ENCODE data around the gene PEX5L.
"Not testable (repeated sequence)": the region's sequence is repeated elsewhere in the genome, so short reads cannot be mapped to it uniquely, and the experiment has no call there.

The PEX5L gene

GRCh38 chr3:179833294-179833693, 203.4 kb downstream of the PEX5L start:
- no peak for DNase-seq (ENCODE audit: low spot score)

GRCh38 chr3:179832333-179832854, 204.3 kb downstream of the PEX5L start:
- no peak for DNase-seq (ENCODE audit: low spot score)

GRCh38 chr3:179829401-179829800, 207.3 kb downstream of the PEX5L start:
- no peak for DNase-seq (ENCODE audit: low spot score)

GRCh38 chr3:179828738-179829137, 208.0 kb downstream of the PEX5L start:
- DNase-seq (ENCODE audit: low spot score): no peak

- no peak for DNase-seq (ENCODE audit: low spot score)
Observed at GRCh38 chr3:179826247-179826637, 210.5 kb downstream of the PEX5L start.

- DNase-seq (ENCODE audit: low spot score): no peak
Observed at GRCh38 chr3:179825527-179826246, 211.1 kb downstream of the PEX5L start.

GRCh38 chr3:179822296-179822695, 214.4 kb downstream of the PEX5L start:
- no peak for DNase-seq (ENCODE audit: low spot score)

GRCh38 chr3:179819379-179819778, 217.4 kb downstream of the PEX5L start:
- DNase-seq (ENCODE audit: low spot score): no peak

GRCh38 chr3:179812096-179812382, 224.7 kb downstream of the PEX5L start:
- DNase-seq (ENCODE audit: low spot score): no peak

GRCh38 chr3:179811321-179812095, 225.2 kb downstream of the PEX5L start:
- peak; percentile 34 for DNase-seq (ENCODE audit: low spot score)

- DNase-seq (ENCODE audit: low spot score): no peak
Observed at GRCh38 chr3:179809639-179810038, 227.1 kb downstream of the PEX5L start.

- DNase-seq (ENCODE audit: low spot score): no peak
Observed at GRCh38 chr3:179807588-179807987, 229.1 kb downstream of the PEX5L start.

- no peak for DNase-seq (ENCODE audit: low spot score)
Observed at GRCh38 chr3:179806177-179806576, 230.6 kb downstream of the PEX5L start.

GRCh38 chr3:179801856-179802255, 234.9 kb downstream of the PEX5L start:
- DNase-seq (ENCODE audit: low spot score): no peak

GRCh38 chr3:179801263-179801662, 235.5 kb downstream of the PEX5L start:
- no peak for DNase-seq (ENCODE audit: low spot score)

GRCh38 chr3:179797192-179797591, 239.5 kb downstream of the PEX5L start:
- no peak for DNase-seq (ENCODE audit: low spot score)

- DNase-seq (ENCODE audit: low spot score): no peak
Observed at GRCh38 chr3:179796421-179796820, 240.3 kb downstream of the PEX5L start.

- DNase-seq (ENCODE audit: low spot score): no peak
Observed at GRCh38 chr3:179794355-179794754, 242.4 kb downstream of the PEX5L start.

GRCh38 chr3:179791793-179792192, 244.9 kb downstream of the PEX5L start:
- no peak for DNase-seq (ENCODE audit: low spot score)

- no peak for DNase-seq (ENCODE audit: low spot score)
Observed at GRCh38 chr3:179788996-179789395, 247.7 kb downstream of the PEX5L start.

GRCh38 chr3:179782841-179783240, 253.9 kb downstream of the PEX5L start:
- not testable (repeated sequence) for DNase-seq (ENCODE audit: low spot score)

- DNase-seq (ENCODE audit: low spot score): no peak
Observed at GRCh38 chr3:179775416-179776122, 261.2 kb downstream of the PEX5L start.

GRCh38 chr3:179772297-179772696, 264.4 kb downstream of the PEX5L start:
- DNase-seq (ENCODE audit: low spot score): no peak

Measured in putamen (tissue), 1 donor.